Heart left ventricle (tissue), 16 donors: ENCODE results near the gene WBP2. TPM values are rescaled to one million over a fixed set of nuclear protein-coding genes. Genes with fewer than 3 reads are reported as not detected.

Experiments used
- ATAC-seq, 4 donors: fragments of 200-7000 bp; cut with Tn5 transposase; one replicate each; pipeline ENCODE4 v1.9.1; 2020 to 2022; ENCODE audit warnings: moderate library complexity in 4 of 4, mild to moderate bottlenecking in 3 of 4, moderate number of reproducible peaks in 1 of 4
- DNase-seq, 5 donors: peaks; one replicate each; pipeline ENCODE4 v3.0.0-alpha.2; 2020
- H3K27ac ChIP-seq, 12 donors: fragments of 200-600 bp; sonication (generic) in 4 of 12; one replicate each; pipeline versions ENCODE4 v1.5.0 to v1.8.0; 2016 to 2022; ENCODE audit warnings: mild to moderate bottlenecking in 2 of 12
- H3K27me3 ChIP-seq, 9 donors: fragments of 200-600 bp; sonication (generic) in 2 of 9; one replicate each; pipeline versions ENCODE4 v1.5.1 to v1.8.0; 2016 to 2022; ENCODE audit warnings: mild to moderate bottlenecking in 3 of 9
- H3K36me3 ChIP-seq, 9 donors: fragments of 200-600 bp; sonication (generic) in 2 of 9; one replicate each; pipeline versions ENCODE4 v1.5.0 to v1.8.0; 2018 to 2022; ENCODE audit warnings: mild to moderate bottlenecking in 2 of 9
- H3K4me1 ChIP-seq, 12 donors: fragments of 200-600 bp; sonication (generic) in 4 of 12; one replicate each; pipeline versions ENCODE4 v1.5.0 to v1.8.0; 2016 to 2022; ENCODE audit warnings: mild to moderate bottlenecking in 3 of 12
- H3K4me3 ChIP-seq, 12 donors: fragments of 200-600 bp; sonication (generic) in 4 of 12; one replicate each; pipeline versions ENCODE4 v1.5.0 to v1.8.0; 2017 to 2022; ENCODE audit warnings: mild to moderate bottlenecking in 9 of 12, moderate library complexity in 4 of 12
- H3K9me3 ChIP-seq, 12 donors: fragments of 200-600 bp; sonication (generic) in 4 of 12; one replicate each; pipeline versions ENCODE4 v1.5.0 to v1.8.0; 2016 to 2022; ENCODE audit warnings: mild to moderate bottlenecking in 1 of 12
- POLR2A ChIP-seq, 2 donors: fragments of 450-650 bp; IDR thresholded peaks; one replicate each; pipeline ENCODE4 v1.6.1; 2017; ENCODE audit warnings: antibody characterized with exemption in 2 of 2, mild to moderate bottlenecking in 2 of 2, moderate library complexity in 2 of 2
- WGBS, 4 donors: extraction: QIAGEN DNeasy Blood & Tissue Kit in 2 of 4; methylation state at CpG; one replicate each; pipeline versions ENCODE4 v1.1.5 to v1.1.7; 2013 to 2018; 5-methylcytosine and 5-hydroxymethylcytosine counted together
- intact Hi-C, 10 donors: fragments of 100-400 bp; cut with DNase I; formaldehyde crosslinking; loops; one replicate each; pipeline versions ENCODE4 v1.11.1 to v1.14.2; 2022
- polyA plus RNA-seq, 2 donors: library from polyadenylated mRNA; stranded (reverse); fragments of 200-250 nt; gene quantifications; one replicate each; pipeline ENCODE4 v1.2.3, GENCODE V29; 2013
- total RNA-seq, 9 donors: library from RNA; depleted of rRNA in 2 of 9; stranded (reverse); fragments of >200 nt in 2 of 9; fragmentation: NEBNext Ultra II Directional in 3 of 9; extraction: Animal tissue kit (Norgen Biotek cat#: 25700) in 3 of 9; gene quantifications; one replicate each; pipeline versions ENCODE4 v1.1.0 to v1.2.4, GENCODE V29; 2016 to 2023
- TF ChIP-seq, protein P1 (sequence below), 12 donors: fragments of 200-600 bp; sonication (generic) in 4 of 12; IDR thresholded peaks; one replicate each; pipeline versions ENCODE4 v1.5.0 to v1.8.0; 2018 to 2022; ENCODE audit warnings: antibody characterized with exemption in 12 of 12, mild to moderate bottlenecking in 5 of 12
- donor health status: ischemic (EF 13 %, LVEDD 7.1; RV severe dilation, severe dysfunction).
- donor health status: healthy with polysubstance abuse.
- donor health status: DM: no; HTN: yes; CAD: no.
- donor health status: DM: no; HTN: no; CAD: no.
- donor health status: ischemic (EF 25% LVEDD 6.9; RV normal size, moderate dysfunction).
- donor health status: ischemic (EF 25% LVEDD 5.7; RV mildly dilated, moderate dysfunction).
- donor health status: healthy.
- donor health status: DM: yes; HTN: yes; CAD: no.
- donor health status: ischemic (EF 35%, LVEDD 5.7; RV mildly dilated, moderate dysfunction).
- donor health status: nonischemic (EF 11% LVEDD 7.7; RV severe dilation, severe dysfunction).
- donor health status: DM: yes; HTN: yes; CAD: no.
- donor health status: PGD.
- donor health status: ischemic (EF 29% LVEDD 5.4; RV normal size, mild dysfunction).
- donor health status: nonischemic (EF 23%, LVEDD 6.1; RV moderate dilation, normal function).

The WBP2 gene
- total and polyA plus RNA-seq, 11 donors = 128 to 311 (median 158) TPM

DNA sequence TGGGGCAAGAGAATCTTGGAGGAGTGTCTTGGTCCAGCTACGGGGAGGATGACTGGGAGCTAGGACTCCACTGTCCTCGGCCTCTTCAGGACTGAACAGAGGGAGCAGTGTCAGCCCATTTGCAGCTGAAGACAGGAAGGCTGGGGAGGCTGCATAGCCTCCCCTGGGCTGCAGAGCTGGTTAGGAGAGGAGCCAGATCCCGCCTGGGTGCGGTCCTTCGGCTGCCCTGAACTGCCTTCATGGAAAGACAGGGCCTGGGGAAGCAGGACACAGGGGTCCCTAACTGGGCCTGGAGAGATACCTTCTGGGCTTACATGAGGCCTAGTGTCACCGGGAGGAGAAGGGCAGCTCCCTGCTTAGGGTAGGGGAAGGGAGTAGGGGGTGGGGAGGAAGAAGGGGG is 37.6 kb downstream of the WBP2 start:
- 87 to 99% (median 94%) methylated on average over 6 of the region's 6 CpGs for WGBS, 4 donors
- ATAC-seq = no peak
- DNase-seq = peak in 1 of 5 donors; percentile 31

DNA sequence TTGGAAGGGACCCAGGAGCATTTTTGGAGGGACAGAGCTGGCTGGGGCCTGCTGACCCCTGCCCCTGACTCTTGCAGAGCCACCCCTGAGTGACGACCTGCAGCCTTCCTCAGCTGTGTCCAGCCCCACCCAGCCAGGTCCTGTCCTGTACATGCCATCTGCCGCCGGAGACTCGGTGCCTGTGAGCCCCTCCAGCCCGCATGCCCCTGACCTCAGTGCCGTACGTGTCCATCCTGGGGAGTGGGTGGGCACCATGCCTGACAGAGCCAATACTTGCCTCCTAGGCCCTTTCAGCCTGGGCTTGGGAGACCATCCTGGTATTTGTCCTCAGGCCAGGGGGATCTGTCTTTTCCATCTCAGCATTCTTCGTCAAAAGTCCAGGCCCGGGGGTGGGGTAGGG is 38.4 kb downstream of the WBP2 start:
- WGBS, 4 donors = 92 to 98% (median 95%) methylated on average over 7 to 9 of the region's 9 CpGs
- TF ChIP-seq, protein P1, sequence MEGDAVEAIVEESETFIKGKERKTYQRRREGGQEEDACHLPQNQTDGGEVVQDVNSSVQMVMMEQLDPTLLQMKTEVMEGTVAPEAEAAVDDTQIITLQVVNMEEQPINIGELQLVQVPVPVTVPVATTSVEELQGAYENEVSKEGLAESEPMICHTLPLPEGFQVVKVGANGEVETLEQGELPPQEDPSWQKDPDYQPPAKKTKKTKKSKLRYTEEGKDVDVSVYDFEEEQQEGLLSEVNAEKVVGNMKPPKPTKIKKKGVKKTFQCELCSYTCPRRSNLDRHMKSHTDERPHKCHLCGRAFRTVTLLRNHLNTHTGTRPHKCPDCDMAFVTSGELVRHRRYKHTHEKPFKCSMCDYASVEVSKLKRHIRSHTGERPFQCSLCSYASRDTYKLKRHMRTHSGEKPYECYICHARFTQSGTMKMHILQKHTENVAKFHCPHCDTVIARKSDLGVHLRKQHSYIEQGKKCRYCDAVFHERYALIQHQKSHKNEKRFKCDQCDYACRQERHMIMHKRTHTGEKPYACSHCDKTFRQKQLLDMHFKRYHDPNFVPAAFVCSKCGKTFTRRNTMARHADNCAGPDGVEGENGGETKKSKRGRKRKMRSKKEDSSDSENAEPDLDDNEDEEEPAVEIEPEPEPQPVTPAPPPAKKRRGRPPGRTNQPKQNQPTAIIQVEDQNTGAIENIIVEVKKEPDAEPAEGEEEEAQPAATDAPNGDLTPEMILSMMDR (IDR thresholded peaks at IDR 0.05) = no peak
- no peak for TF ChIP-seq POLR2A (IDR thresholded peaks at IDR 0.05)
- ATAC-seq (no peak), DNase-seq (no peak)
- Histone ChIP-seq H3K4me1 (no peaks in the 10 kb centered on the region), H3K9me3 (no peaks in the 10 kb centered on the region), H3K4me3 (no peak overlapping the region), H3K27ac (no peak overlapping the region), H3K36me3 (peaks cover 0 to 100% (median 96%) of the 10 kb centered on the region in 9 donors), H3K27me3 (no peaks in the 10 kb centered on the region)
- intact Hi-C loops = no loop called here

More for the DNA sequence above, 37.6 kb downstream of the WBP2 start:
- intact Hi-C loops = no loop called here
- no peak for TF ChIP-seq POLR2A (IDR thresholded peaks at IDR 0.05)
- TF ChIP-seq, protein P1 (IDR thresholded peaks at IDR 0.05) = no peak
- Histone ChIP-seq H3K27me3 (no peaks in the 10 kb centered on the region), H3K4me1 (peaks cover 0 to 5% (median 0%) of the 10 kb centered on the region in 12 donors), H3K36me3 (peaks cover 0 to 100% (median 95%) of the 10 kb centered on the region in 9 donors), H3K4me3 (no peak overlapping the region), H3K9me3 (no peaks in the 10 kb centered on the region), H3K27ac (no peak overlapping the region)

DNA sequence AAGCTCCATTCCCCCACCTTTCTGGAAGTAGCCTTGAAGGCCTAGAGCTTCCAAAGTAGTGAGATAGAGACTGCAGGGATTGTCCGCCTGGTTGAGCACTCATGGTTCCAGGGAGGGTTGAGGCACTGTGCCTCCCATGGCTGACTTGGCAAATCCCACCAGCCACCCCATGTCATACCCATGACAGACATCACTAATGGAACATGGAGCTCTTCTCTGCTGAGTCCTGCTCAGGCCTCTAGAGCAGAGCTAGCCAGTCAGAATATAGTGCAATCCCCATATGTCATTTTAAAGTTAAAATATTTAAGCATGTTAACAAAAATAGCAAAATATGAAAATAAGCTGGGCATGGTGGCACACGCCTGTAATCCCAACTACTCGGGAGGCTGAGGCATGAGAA is 39.7 kb downstream of the WBP2 start:
- intact Hi-C loops = loop anchor here in 1 of 10 donors (2.0 kb wide), 1 partner anchor 21 kb away; no protein-coding TSS in a partner anchor
- DNase-seq = no peak
- Histone ChIP-seq H3K27me3 (no peaks in the 10 kb centered on the region), H3K27ac (no peak overlapping the region), H3K9me3 (no peaks in the 10 kb centered on the region), H3K36me3 (peaks cover 0 to 100% (median 92%) of the 10 kb centered on the region in 9 donors), H3K4me1 (peaks cover 0 to 6% (median under 1%) of the 10 kb centered on the region in 12 donors), H3K4me3 (no peak overlapping the region)
- ATAC-seq = no peak
- TF ChIP-seq, protein P1 (IDR thresholded peaks at IDR 0.05) = no peak
- TF ChIP-seq POLR2A (IDR thresholded peaks at IDR 0.05) = no peak
- 94 to 97% (median 96%) methylated on average over 3 of the region's 3 CpGs for WGBS, 4 donors

DNA sequence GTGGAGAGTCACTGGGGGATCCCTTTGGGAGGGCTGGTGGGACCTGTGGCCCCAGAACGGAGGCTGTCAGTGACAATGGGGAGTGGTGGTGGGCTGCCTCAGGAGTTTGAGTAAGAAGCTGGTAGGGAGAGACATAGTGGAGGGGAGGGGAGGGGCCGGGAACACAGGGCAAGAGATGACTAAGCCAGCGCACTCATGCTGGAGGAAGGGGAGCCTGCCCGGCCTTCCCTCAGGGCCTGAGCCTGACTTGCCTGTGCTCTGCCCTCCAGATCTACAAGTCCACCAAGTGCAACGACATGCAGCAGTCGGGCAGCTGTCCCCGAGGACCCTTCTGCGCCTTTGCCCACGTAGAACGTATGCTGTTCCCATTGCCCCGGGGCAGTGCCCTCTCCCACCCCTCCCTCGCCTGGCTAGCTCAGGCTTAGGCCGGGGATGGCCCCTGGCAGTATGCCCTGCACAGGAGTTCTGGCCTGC is 40.2 kb downstream of the WBP2 start:
- Histone ChIP-seq H3K27me3 (no peaks in the 10 kb centered on the region), H3K4me3 (no peak overlapping the region), H3K36me3 (peaks cover 0 to 100% (median 92%) of the 10 kb centered on the region in 9 donors), H3K27ac (no peak overlapping the region), H3K4me1 (peaks cover 1 to 10% (median 5%) of the 10 kb centered on the region in 12 donors), H3K9me3 (no peaks in the 10 kb centered on the region)
- WGBS, 4 donors = 89 to 95% (median 93%) methylated on average over 11 to 13 of the region's 13 CpGs
- ATAC-seq (no peak), DNase-seq (peak in 1 of 5 donors; percentile 40)
- TF ChIP-seq, protein P1 (IDR thresholded peaks at IDR 0.05) = no peak
- TF ChIP-seq POLR2A (IDR thresholded peaks at IDR 0.05) = no peak
- intact Hi-C loops = loop anchor here in 1 of 10 donors (2.0 kb wide), 1 partner anchor 20 kb away; no protein-coding TSS in a partner anchor
